HG03565 (cell line): ENCODE results near the gene NDUFS7.
"Not testable (repeated sequence)": the region's sequence is repeated elsewhere in the genome, so short reads cannot be mapped to it uniquely, and the experiment has no call there.

Source experiments
- ATAC-seq: cut with Tn5 transposase; IDR thresholded peaks from one replicate; pipeline ENCODE4 v1.9.1; 2021; ENCODE audit warnings: mild to moderate bottlenecking, moderate library complexity; ENCODE audit not compliant: unreplicated experiment

The NDUFS7 gene

GRCh38 chr19:1429750-1430149, 46.0 kb downstream of the NDUFS7 start:
- ATAC-seq = no peak

GRCh38 chr19:1430246-1430645, 46.5 kb downstream of the NDUFS7 start:
- no peak for ATAC-seq

- no peak for ATAC-seq
These were observed 48.2 kb downstream of the NDUFS7 start for GRCh38 chr19:1431759-1432506.

- ATAC-seq = no peak
These were observed 48.8 kb downstream of the NDUFS7 start for GRCh38 chr19:1432507-1432887.

GRCh38 chr19:1433119-1434039, 49.7 kb downstream of the NDUFS7 start:
- no peak for ATAC-seq

- ATAC-seq = no peak
These were observed 50.3 kb downstream of the NDUFS7 start for GRCh38 chr19:1434040-1434366.

GRCh38 chr19:1434577-1435060, 50.9 kb downstream of the NDUFS7 start:
- ATAC-seq = no peak

GRCh38 chr19:1435378-1435989, 51.8 kb downstream of the NDUFS7 start:
- ATAC-seq = no peak

GRCh38 chr19:1437609-1438008, 53.9 kb downstream of the NDUFS7 start:
- no peak for ATAC-seq

GRCh38 chr19:1438035-1438932, 54.6 kb downstream of the NDUFS7 start, which contains the start of gene RPS15:
Gene RPS15 (plus strand): TSS chr19:1438396. CDS start chr19:1438426, 30 bp downstream.
- peak; percentile 74 for ATAC-seq

- no peak for ATAC-seq
These were observed 55.2 kb downstream of the NDUFS7 start for GRCh38 chr19:1438933-1439354.

- not testable (repeated sequence) for ATAC-seq
These were observed 56.1 kb downstream of the NDUFS7 start for GRCh38 chr19:1439525-1440417.

- ATAC-seq = no peak
These were observed 56.7 kb downstream of the NDUFS7 start for GRCh38 chr19:1440418-1440801.

- ATAC-seq = no peak
These were observed 57.3 kb downstream of the NDUFS7 start for GRCh38 chr19:1441022-1441426.

- ATAC-seq = no peak
These were observed 58.2 kb downstream of the NDUFS7 start for GRCh38 chr19:1441677-1442438.
